H9 (cell line): Measurements from ENCODE around the gene GFRA1. TPM values are rescaled to one million over a fixed set of nuclear protein-coding genes. Genes with fewer than 3 reads are reported as not detected.

Source experiments
- DNase-seq: peaks from one replicate; pipeline ENCODE4 v3.0.0-alpha.2; 2017
- H2AFZ ChIP-seq: one replicate; pipeline ENCODE4 v1.6.1; 2013; ENCODE audit warnings: mild to moderate bottlenecking, low read length, control low read depth, moderate library complexity
- H2AK5ac ChIP-seq: 2 replicates; pipeline ENCODE4 v1.6.1; 2013; ENCODE audit warnings: low read length, control low read depth, mixed read lengths; ENCODE audit not compliant: insufficient read length
- H2BK120ac ChIP-seq: one replicate; pipeline ENCODE4 v1.6.1; 2013; ENCODE audit warnings: low read depth, mild to moderate bottlenecking, low read length, control low read depth, inconsistent platforms; ENCODE audit not compliant: poor library complexity, severe bottlenecking
- H2BK12ac ChIP-seq: 2 replicates; pipeline ENCODE4 v1.6.1; 2013; ENCODE audit warnings: low read length, control low read depth, mixed read lengths, low read depth; ENCODE audit not compliant: insufficient read length
- H2BK15ac ChIP-seq: 2 replicates; pipeline ENCODE4 v1.6.1; 2013; ENCODE audit warnings: low read depth, low read length, control low read depth
- H2BK20ac ChIP-seq: one replicate; pipeline ENCODE4 v1.6.1; 2013; ENCODE audit warnings: low read depth, mild to moderate bottlenecking, low read length, control low read depth, inconsistent platforms; ENCODE audit not compliant: poor library complexity, severe bottlenecking
- H2BK5ac ChIP-seq: 2 replicates; pipeline ENCODE4 v1.6.1; 2013; ENCODE audit warnings: low read length, control low read depth, mixed read lengths; ENCODE audit not compliant: insufficient read length
- H3K14ac ChIP-seq: 2 replicates; pipeline ENCODE4 v1.6.1; 2013; ENCODE audit warnings: low read length, control low read depth; ENCODE audit not compliant: insufficient read depth
- H3K18ac ChIP-seq: 2 replicates; pipeline ENCODE4 v1.6.1; 2013; ENCODE audit warnings: low read depth, mild to moderate bottlenecking, mixed read lengths, low read length, control low read depth; ENCODE audit not compliant: insufficient read length
- H3K23ac ChIP-seq: 2 replicates; pipeline ENCODE4 v1.6.1; 2013; ENCODE audit warnings: low read length, control low read depth, mixed read lengths, low read depth; ENCODE audit not compliant: insufficient read length
- H3K23me2 ChIP-seq: 2 replicates; pipeline ENCODE4 v1.6.1; 2013; ENCODE audit warnings: low read depth, mild to moderate bottlenecking, mixed read lengths, low read length, control low read depth; ENCODE audit not compliant: insufficient read length, poor library complexity, severe bottlenecking
- H3K27ac ChIP-seq: 2 replicates; pipeline ENCODE4 v1.5.1; 2013; ENCODE audit warnings: low read length, control low read depth, mixed read lengths, low read depth; ENCODE audit not compliant: insufficient read length
- H3K27me3 ChIP-seq: 2 replicates; pipeline ENCODE4 v1.6.1; 2013; ENCODE audit warnings: low read length, control low read depth, inconsistent platforms; ENCODE audit not compliant: insufficient read depth
- H3K4ac ChIP-seq: 2 replicates; pipeline ENCODE4 v1.6.1; 2013; ENCODE audit warnings: low read depth, mild to moderate bottlenecking, control low read depth, inconsistent platforms, low read length, moderate library complexity
- H3K4me1 ChIP-seq: 2 replicates; pipeline ENCODE4 v1.6.1; 2013; ENCODE audit warnings: low read length, control low read depth, inconsistent platforms; ENCODE audit not compliant: insufficient read depth
- H3K4me2 ChIP-seq: 2 replicates; pipeline ENCODE4 v1.6.1; 2013; ENCODE audit warnings: low read length, control low read depth, mixed read lengths; ENCODE audit not compliant: insufficient read length, insufficient read depth
- H3K56ac ChIP-seq: 2 replicates; pipeline ENCODE4 v1.6.1; 2013; ENCODE audit warnings: low read depth, mild to moderate bottlenecking, mixed read lengths, low read length, control low read depth; ENCODE audit not compliant: insufficient read length
- H3K79me1 ChIP-seq: 2 replicates; pipeline ENCODE4 v1.6.1; 2013; ENCODE audit warnings: low read depth, mild to moderate bottlenecking, moderate library complexity, low read length, control low read depth, inconsistent platforms; ENCODE audit not compliant: insufficient read depth, poor library complexity, severe bottlenecking
- H3K79me2 ChIP-seq: 2 replicates; pipeline ENCODE4 v1.6.1; 2013; ENCODE audit warnings: low read length, control low read depth, inconsistent platforms; ENCODE audit not compliant: insufficient read depth
- H3K9ac ChIP-seq: 2 replicates; pipeline ENCODE4 v1.6.1; 2013; ENCODE audit warnings: low read length, control low read depth, mixed read lengths; ENCODE audit not compliant: insufficient read length; ENCODE audit errors: extremely low read depth
- H3K9me3 ChIP-seq: one replicate; pipeline ENCODE4 v1.6.1; 2013; ENCODE audit warnings: low read depth, low read length, inconsistent platforms; ENCODE audit not compliant: control insufficient read depth
- H3T11ph ChIP-seq: one replicate; pipeline ENCODE4 v1.6.1; 2013; ENCODE audit warnings: mild to moderate bottlenecking, low read length, control low read depth, inconsistent platforms
- H4K20me1 ChIP-seq: one replicate; pipeline ENCODE4 v1.6.1; 2013; ENCODE audit not compliant: control insufficient read depth, insufficient read length, insufficient read depth
- H4K5ac ChIP-seq: 2 replicates; pipeline ENCODE4 v1.6.1; 2013; ENCODE audit warnings: low read depth, mild to moderate bottlenecking, mixed read lengths, low read length, control low read depth; ENCODE audit not compliant: insufficient read length
- H4K8ac ChIP-seq: replicated peaks from 2 replicates; pipeline ENCODE4 v1.6.1; 2013; ENCODE audit warnings: low read length, control low read depth, mixed read lengths, low read depth; ENCODE audit not compliant: insufficient read length
- H4K91ac ChIP-seq: 2 replicates; pipeline ENCODE4 v1.6.1; 2013; ENCODE audit warnings: low read depth, mild to moderate bottlenecking, moderate library complexity, mixed read lengths, low read length, control low read depth; ENCODE audit not compliant: insufficient read length
- H3K27ac Mint-ChIP-seq, 3 experiments: 2 replicates in 2 of 3; 3 replicates in 1 of 3; pipeline ENCODE4 v1.8.0; 2020 to 2021; ENCODE audit warnings: mixed read lengths in 3 of 3, mild to moderate bottlenecking in 1 of 3, moderate library complexity in 1 of 3
- H3K27me3 Mint-ChIP-seq: 2 replicates; pipeline ENCODE4 v1.8.0; 2021; ENCODE audit warnings: low read depth, mild to moderate bottlenecking, moderate library complexity, mixed read lengths
- H3K36me3 Mint-ChIP-seq, 3 experiments: 2 replicates in 2 of 3; 3 replicates in 1 of 3; pipeline ENCODE4 v1.8.0; 2020 to 2021; ENCODE audit warnings: low read depth in 3 of 3, mixed read lengths in 3 of 3; ENCODE audit not compliant: insufficient read depth in 1 of 3
- H3K4me1 Mint-ChIP-seq, 2 experiments: 2 replicates each; pipeline ENCODE4 v1.8.0; 2020; ENCODE audit warnings: mixed read lengths in 2 of 2
- H3K4me3 Mint-ChIP-seq, 2 experiments: 2 replicates in 1 of 2; 3 replicates in 1 of 2; pipeline ENCODE4 v1.8.0; 2020 to 2021; ENCODE audit warnings: mild to moderate bottlenecking in 2 of 2, mixed read lengths in 2 of 2, moderate library complexity in 1 of 2
- H3K9me3 Mint-ChIP-seq, 2 experiments: 2 replicates in 1 of 2; 3 replicates in 1 of 2; pipeline ENCODE4 v1.8.0; 2020; ENCODE audit warnings: mild to moderate bottlenecking in 2 of 2, mixed read lengths in 2 of 2, moderate library complexity in 1 of 2
- CTCF ChIP-seq: fragments of 200-600 bp; sonication (generic); conservative IDR thresholded peaks from 3 replicates; pipeline ENCODE4 v1.8.0; 2021; ENCODE audit warnings: antibody characterized with exemption, mild to moderate bottlenecking
- WGBS: extraction: QIAGEN DNeasy Blood & Tissue Kit; methylation state at CpG from one replicate; pipeline ENCODE4 v1.1.7; 2013; ENCODE audit warnings: missing lambda C conversion rate, low lambda C conversion rate, mixed read lengths; ENCODE audit not compliant: insufficient read length; ENCODE audit errors: extremely low coverage; 5-methylcytosine and 5-hydroxymethylcytosine counted together
- total RNA-seq: library from RNA; stranded (reverse); gene quantifications from 2 replicates; pipeline ENCODE4 v1.2.1, GENCODE V29; 2021

The GFRA1 gene
- total RNA-seq, 1 experiment from 2014 or later: 0.24 TPM

- Histone ChIP-seq H2AFZ (no peak overlapping the region), H3K56ac (no peak overlapping the region), H3K4me1 (peaks cover 2% of the 10 kb centered on the region; the same call in 1 of the 2 replicates), H3K23me2 (no peaks in the 10 kb centered on the region), H3T11ph (no peak overlapping the region), H2BK5ac (no peak overlapping the region), H3K9me3 (no peaks in the 10 kb centered on the region), H4K8ac (no peak overlapping the region), H3K79me1 (no peaks in the 10 kb centered on the region), H3K4ac (no peak overlapping the region), H3K4me2 (no peak overlapping the region), H2AK5ac (no peak overlapping the region), H3K14ac (no peak overlapping the region), H3K23ac (no peak overlapping the region), H2BK15ac (no peak overlapping the region), H4K5ac (no peak overlapping the region), H3K9ac (no peak overlapping the region), H3K27ac (no peak overlapping the region), H4K20me1 (no peaks in the 10 kb centered on the region), H3K18ac (no peak overlapping the region), H4K91ac (no peak overlapping the region), H3K27me3 (no peaks in the 10 kb centered on the region), H2BK20ac (no peak overlapping the region), H3K79me2 (no peaks in the 10 kb centered on the region), H2BK120ac (no peak overlapping the region), H2BK12ac (no peak overlapping the region)
- Mint-ChIP-seq H3K27ac (no peak overlapping the region), H3K9me3 (no peaks in the 10 kb centered on the region; a peak in 3 of 5 replicates), H3K4me1 (peaks cover 17 to 22% of the 10 kb centered on the region in 2 experiments), H3K36me3 (no peaks in the 10 kb centered on the region), H3K4me3 (no peak overlapping the region), H3K27me3 (peaks cover 86% of the 10 kb centered on the region)
- TF ChIP-seq CTCF: no peak
- no CpG with 5 or more reads among the region's 8 CpGs for WGBS
- DNase-seq: no peak
These were observed 151.1 kb downstream of the GFRA1 start for GRCh38 chr10:116121640-116122525.
